H1 (cell line): ENCODE data around the gene PI16. TPM values are rescaled to one million over a fixed set of nuclear protein-coding genes. Genes with fewer than 3 reads are reported as not detected.

Experiments
- EP300 ChIP-seq, 2 experiments: IDR thresholded peaks; 1 replicate in 1 of 2; 2 replicates in 1 of 2; pipeline ENCODE4 v1.6.1; 2011 to 2012; ENCODE audit warnings: low read depth in 2 of 2, low read length in 2 of 2, mild to moderate bottlenecking in 2 of 2, borderline replicate concordance in 1 of 2, inconsistent platforms in 1 of 2, moderate library complexity in 1 of 2
- EZH2 ChIP-seq: fragments of 200-600 bp; sonication (generic); IDR thresholded peaks from 2 replicates; pipeline ENCODE4 v1.7.1; 2012; ENCODE audit warnings: low read depth, mild to moderate bottlenecking, moderate library complexity, low read length, inconsistent platforms; ENCODE audit not compliant: severe bottlenecking
- FOSL1 ChIP-seq: IDR thresholded peaks from 2 replicates; pipeline ENCODE4 v1.6.1; 2011; ENCODE audit warnings: mild to moderate bottlenecking, low read depth, low read length, moderate library complexity; ENCODE audit not compliant: insufficient read depth
- HDAC6 ChIP-seq: IDR thresholded peaks from one replicate; pipeline ENCODE4 v1.7.1; 2012; ENCODE audit warnings: low read depth, mild to moderate bottlenecking, inconsistent platforms, low read length, moderate library complexity
- KDM4A ChIP-seq: IDR thresholded peaks from one replicate; pipeline ENCODE4 v1.7.1; 2012; ENCODE audit warnings: low read depth, mild to moderate bottlenecking, moderate library complexity, low read length, inconsistent platforms; ENCODE audit not compliant: severe bottlenecking
- NANOG ChIP-seq: IDR thresholded peaks from 2 replicates; pipeline ENCODE4 v1.6.1; 2011; ENCODE audit warnings: low read length, low read depth, mild to moderate bottlenecking, inconsistent platforms; ENCODE audit not compliant: insufficient read depth, poor library complexity, severe bottlenecking
- POU5F1 ChIP-seq: IDR thresholded peaks from 2 replicates; pipeline ENCODE4 v1.6.1; 2011; ENCODE audit warnings: low read depth, mild to moderate bottlenecking, low read length, moderate library complexity
- RXRA ChIP-seq: IDR thresholded peaks from 2 replicates; pipeline ENCODE4 v1.6.1; 2011; ENCODE audit warnings: low read depth, mild to moderate bottlenecking, low read length, moderate library complexity; ENCODE audit not compliant: insufficient read depth
- SIN3A ChIP-seq, 2 experiments: IDR thresholded peaks in 1 of 2; conservative IDR thresholded peaks in 1 of 2; 2 replicates each; pipeline ENCODE4 v1.6.1; 2011 to 2012; ENCODE audit warnings: low read length in 2 of 2, improper control_type of control experiment in 1 of 2, low read depth in 1 of 2, mild to moderate bottlenecking in 1 of 2
- SP4 ChIP-seq: IDR thresholded peaks from 2 replicates; pipeline ENCODE4 v1.6.1; 2012; ENCODE audit warnings: low read length, inconsistent platforms
- polyA plus RNA-seq, 7 experiments: library from polyadenylated mRNA; depleted of rRNA in 3 of 7; stranded (reverse) in 5 of 7; unstranded in 2 of 7; fragments of >200 nt in 5 of 7; fragments of 200-250 nt in 2 of 7; gene quantifications; 1 replicate in 5 of 7; 2 replicates in 1 of 7; 4 replicates in 1 of 7; pipeline versions ENCODE4 v1.2.1 to v1.2.3, GENCODE V29; 2011 to 2013; ENCODE audit warnings: missing spikeins in 2 of 7, mixed read lengths in 2 of 7
- total RNA-seq: library from RNA; stranded (reverse); fragmentation: NEBNext Ultra II Directional; extraction: Animal tissue kit (Norgen Biotek cat#: 25700); gene quantifications from 2 replicates; pipeline ENCODE4 v1.2.1, GENCODE V29; 2021

PI16 gene
- total and polyA plus RNA-seq, 2 of the 8 experiments (the other 6 are each of a cell fraction or from before 2014, with no cell fraction given), result 0.05 TPM; not detected in 1

DNA sequence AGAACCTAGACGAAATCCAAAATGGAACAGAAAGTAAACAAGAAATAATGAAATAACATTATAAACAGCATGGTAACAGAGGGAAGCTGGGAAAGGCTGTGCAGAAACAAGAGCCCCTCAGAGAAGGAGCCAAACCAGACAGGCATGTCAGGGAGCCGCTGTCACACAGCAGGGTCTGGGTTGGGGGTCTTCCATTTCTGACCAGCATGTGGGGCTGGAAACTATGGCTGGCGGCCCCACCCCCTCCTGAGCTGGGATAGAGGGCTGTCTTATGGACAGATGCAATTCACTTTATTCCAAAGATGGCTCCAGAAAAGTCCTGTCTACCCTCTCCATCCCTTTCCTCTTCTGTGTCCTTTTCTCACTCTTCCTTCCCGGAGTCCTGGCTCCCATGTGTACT lies 41.5 kb upstream of the PI16 start (continued):
- TF ChIP-seq SIN3A (conservative IDR thresholded peaks at IDR 0.05 in 1 of 2, IDR thresholded peaks at IDR 0.05 in 1 of 2; ENCODE audit: low read depth in 1 of 2, low read length in 2 of 2) (no peak), NANOG (no peak), EZH2 (no peak), SP4 (no peak), KDM4A (no peak), EP300 (IDR thresholded peaks at IDR 0.05; ENCODE audit: borderline replicate concordance in 1 of 2, low read depth in 2 of 2, low read length in 2 of 2) (no peak), FOSL1 (no peak), RXRA (no peak), POU5F1 (no peak), HDAC6 (no peak)
- TF ChIP-seq, all 59 proteins: peak for 0
